Astrocyte (in vitro differentiated cells and primary cell): ENCODE measurements around the gene IRX1.

Experiments
- EZH2 ChIP-seq: IDR thresholded peaks from 2 replicates; pipeline ENCODE4 v1.6.1; 2012; ENCODE audit warnings: mild to moderate bottlenecking, low read length, inconsistent platforms; ENCODE audit not compliant: insufficient read depth
- TF ChIP-seq, protein P1 (sequence below): IDR thresholded peaks from 2 replicates; pipeline ENCODE4 v1.5.1; 2011; ENCODE audit warnings: low read depth, mild to moderate bottlenecking, inconsistent platforms, low read length, moderate library complexity; ENCODE audit not compliant: insufficient read depth

DNA sequence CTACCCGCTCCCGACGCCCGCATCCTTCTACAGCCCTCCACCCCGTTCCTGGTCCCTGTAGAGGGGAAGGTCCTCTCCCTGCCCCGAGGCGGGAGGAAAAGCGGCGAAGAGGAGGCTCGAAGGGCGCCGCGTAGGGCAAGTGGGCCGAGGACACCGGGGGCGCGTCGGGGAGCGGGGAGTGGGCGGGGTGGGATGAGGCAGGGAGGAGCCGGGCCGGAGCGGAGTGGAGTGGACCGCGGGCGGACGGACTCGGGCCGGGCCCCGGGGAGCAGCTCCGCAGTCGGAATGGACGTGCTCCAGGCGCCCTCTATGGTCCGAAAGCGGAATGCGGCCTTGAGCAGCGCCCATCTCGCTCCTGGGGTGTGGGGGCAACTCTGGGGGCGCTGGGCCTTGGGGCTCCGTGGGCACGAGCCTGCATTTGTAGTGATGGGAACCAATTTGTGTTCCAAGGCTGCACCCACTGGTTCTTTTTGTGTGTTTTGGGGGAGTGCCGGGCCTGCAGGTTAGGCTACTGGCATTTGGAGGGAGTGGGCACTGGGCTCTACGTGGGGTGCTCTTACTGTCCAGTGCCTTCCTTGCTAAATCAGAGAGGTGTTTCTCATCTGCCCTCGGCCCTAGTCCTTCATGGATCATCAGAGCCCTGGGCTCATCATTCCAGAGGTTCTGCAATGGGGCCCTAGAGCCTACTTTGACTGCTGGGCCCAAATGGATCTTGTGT is 7.3 kb downstream of the IRX1 start:
- TF ChIP-seq, protein P1, sequence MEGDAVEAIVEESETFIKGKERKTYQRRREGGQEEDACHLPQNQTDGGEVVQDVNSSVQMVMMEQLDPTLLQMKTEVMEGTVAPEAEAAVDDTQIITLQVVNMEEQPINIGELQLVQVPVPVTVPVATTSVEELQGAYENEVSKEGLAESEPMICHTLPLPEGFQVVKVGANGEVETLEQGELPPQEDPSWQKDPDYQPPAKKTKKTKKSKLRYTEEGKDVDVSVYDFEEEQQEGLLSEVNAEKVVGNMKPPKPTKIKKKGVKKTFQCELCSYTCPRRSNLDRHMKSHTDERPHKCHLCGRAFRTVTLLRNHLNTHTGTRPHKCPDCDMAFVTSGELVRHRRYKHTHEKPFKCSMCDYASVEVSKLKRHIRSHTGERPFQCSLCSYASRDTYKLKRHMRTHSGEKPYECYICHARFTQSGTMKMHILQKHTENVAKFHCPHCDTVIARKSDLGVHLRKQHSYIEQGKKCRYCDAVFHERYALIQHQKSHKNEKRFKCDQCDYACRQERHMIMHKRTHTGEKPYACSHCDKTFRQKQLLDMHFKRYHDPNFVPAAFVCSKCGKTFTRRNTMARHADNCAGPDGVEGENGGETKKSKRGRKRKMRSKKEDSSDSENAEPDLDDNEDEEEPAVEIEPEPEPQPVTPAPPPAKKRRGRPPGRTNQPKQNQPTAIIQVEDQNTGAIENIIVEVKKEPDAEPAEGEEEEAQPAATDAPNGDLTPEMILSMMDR = peak; percentile 16
- no peak for TF ChIP-seq EZH2
